Measurements from ENCODE around the gene CNPY1.

GRCh38 chr7:155486783-155487508 is 59.4 kb downstream of the CNPY1 start:
- TF ChIP-seq CTCF (IDR thresholded peaks at IDR 0.05), result no peak
- TF ChIP-seq ELF1 (IDR thresholded peaks at IDR 0.05), result no peak
- no peak for TF ChIP-seq POLR2AphosphoS5 (IDR thresholded peaks at IDR 0.05; ENCODE audit: low read depth, low read length)
- TF ChIP-seq USF2 (IDR thresholded peaks at IDR 0.05; ENCODE audit: borderline replicate concordance, low read depth, low read length), result no peak

Data from SK-N-SH (cell line).